DND-41 (cell line): ENCODE data around the gene OPHN1.

ENCODE experiments used
- EZH2 ChIP-seq: IDR thresholded peaks from 3 replicates; pipeline ENCODE4 v1.6.1; 2012; ENCODE audit warnings: borderline replicate concordance, low read depth, mild to moderate bottlenecking, moderate library complexity, low read length, inconsistent platforms; ENCODE audit not compliant: severe bottlenecking
- TF ChIP-seq, protein P1 (sequence below): IDR thresholded peaks from 2 replicates; pipeline ENCODE4 v1.5.1; 2012; ENCODE audit warnings: borderline replicate concordance, low read length, moderate library complexity, mild to moderate bottlenecking; ENCODE audit not compliant: poor library complexity, severe bottlenecking; ENCODE audit errors: extremely low read depth

DNA sequence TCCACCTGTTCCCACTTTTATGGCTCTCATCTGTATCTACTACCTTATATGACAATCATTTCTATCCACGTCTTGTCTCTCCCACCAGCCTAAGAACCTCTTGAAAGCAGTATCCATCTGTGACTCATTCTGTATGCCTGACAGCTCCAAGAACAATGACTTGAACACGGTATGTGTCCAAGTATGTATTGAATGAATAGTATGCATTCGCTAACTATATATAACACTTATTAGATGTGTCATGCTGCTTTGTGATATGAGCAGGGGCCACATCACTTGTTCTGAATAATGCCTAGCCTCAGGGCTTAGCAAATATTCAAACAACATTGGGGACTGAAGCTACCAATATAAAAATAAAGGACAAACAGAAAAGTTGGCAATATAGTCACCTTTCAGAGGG is 4.9 kb downstream of the OPHN1 start:
- TF ChIP-seq, protein P1, sequence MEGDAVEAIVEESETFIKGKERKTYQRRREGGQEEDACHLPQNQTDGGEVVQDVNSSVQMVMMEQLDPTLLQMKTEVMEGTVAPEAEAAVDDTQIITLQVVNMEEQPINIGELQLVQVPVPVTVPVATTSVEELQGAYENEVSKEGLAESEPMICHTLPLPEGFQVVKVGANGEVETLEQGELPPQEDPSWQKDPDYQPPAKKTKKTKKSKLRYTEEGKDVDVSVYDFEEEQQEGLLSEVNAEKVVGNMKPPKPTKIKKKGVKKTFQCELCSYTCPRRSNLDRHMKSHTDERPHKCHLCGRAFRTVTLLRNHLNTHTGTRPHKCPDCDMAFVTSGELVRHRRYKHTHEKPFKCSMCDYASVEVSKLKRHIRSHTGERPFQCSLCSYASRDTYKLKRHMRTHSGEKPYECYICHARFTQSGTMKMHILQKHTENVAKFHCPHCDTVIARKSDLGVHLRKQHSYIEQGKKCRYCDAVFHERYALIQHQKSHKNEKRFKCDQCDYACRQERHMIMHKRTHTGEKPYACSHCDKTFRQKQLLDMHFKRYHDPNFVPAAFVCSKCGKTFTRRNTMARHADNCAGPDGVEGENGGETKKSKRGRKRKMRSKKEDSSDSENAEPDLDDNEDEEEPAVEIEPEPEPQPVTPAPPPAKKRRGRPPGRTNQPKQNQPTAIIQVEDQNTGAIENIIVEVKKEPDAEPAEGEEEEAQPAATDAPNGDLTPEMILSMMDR, result no peak
- TF ChIP-seq EZH2, result no peak
